GM21515 (cell line): ENCODE results near the gene EDEM1.

Experiments used
- ATAC-seq: cut with Tn5 transposase; IDR thresholded peaks from one replicate; pipeline ENCODE4 v1.9.1; 2021; ENCODE audit not compliant: unreplicated experiment

The EDEM1 gene

DNA sequence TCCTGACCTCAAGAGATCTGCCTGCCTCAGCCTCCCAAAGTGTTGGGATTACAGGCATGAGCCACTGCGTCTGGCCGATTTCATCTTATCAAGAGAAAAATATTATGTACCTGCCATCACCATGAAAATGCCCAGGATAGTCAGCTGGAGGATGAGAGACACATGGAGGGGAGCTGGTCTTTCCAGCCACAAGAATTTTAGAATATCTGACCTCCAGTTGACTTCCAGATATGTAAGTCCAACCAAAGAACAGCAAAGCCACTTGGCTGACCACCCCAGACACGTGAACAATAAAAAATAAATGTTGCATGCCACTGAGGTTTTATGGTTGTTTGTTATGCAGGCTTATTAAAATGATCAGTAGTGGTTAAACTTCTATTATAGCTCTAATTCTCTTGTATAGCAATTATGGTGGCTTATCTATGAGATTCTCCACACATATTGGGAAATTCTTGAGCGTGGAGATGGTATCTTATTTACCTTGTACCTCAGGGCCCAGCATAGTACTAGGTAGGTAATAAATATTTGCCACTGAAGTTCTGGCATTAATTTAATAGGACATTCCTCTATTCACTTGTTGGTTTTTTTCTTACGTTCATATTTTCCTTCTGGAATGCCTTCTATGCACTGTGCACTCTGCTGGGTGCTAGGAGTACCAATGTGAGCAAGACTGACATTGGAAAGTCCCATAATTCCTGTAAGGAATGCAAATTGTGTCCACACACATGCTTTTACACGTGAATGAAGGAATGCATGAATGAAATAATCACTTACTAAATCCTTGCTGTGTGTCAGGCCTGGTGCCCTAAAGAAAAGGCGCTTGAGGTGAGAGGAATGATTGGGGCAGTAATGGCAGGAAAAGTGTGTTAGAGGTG is 77.6 kb downstream of the EDEM1 start:
- no peak for ATAC-seq

DNA sequence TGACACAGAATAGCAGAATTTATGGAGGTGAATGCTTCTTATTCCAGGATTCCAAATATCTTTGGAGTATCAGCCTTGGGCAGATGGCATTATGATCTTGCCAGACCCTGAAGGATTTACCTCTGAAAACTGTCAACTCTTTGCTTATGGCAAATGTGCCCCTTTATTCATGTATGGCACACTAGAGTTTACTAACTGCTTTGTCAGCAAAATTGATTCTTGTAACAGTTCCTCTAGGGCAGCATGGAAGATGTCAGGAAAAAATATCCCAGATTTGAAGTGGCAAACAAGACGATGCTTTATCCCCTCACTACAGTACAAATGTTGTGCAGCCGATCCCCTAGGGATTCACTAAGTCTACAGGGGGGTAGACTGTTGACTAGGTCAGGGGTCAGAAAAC is 79.7 kb downstream of the EDEM1 start:
- no peak for ATAC-seq

DNA sequence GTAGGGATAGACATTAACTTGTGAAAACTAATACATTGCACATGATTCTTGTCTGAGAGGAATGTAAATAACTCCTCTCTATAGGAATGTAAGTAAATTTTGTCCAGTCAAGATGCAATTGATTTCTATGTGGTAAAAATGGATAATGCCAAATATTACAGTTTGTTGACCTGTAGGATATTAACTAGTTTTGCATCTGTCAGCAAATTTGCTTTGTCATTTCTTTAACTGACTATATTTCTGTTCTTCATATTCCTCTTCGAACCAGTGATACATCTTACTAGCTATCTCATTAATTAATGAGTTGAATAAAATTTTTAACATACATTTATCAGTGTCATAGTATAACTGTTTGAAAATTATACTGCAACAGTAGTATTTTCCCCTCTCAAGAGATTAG is 80.4 kb downstream of the EDEM1 start:
- ATAC-seq = no peak
